ENCODE measurements around the gene HNRNPH3.
"Not testable (repeated sequence)": the region's sequence is repeated elsewhere in the genome, so short reads cannot be mapped to it uniquely, and the experiment has no call there.

The HNRNPH3 gene, protein sequence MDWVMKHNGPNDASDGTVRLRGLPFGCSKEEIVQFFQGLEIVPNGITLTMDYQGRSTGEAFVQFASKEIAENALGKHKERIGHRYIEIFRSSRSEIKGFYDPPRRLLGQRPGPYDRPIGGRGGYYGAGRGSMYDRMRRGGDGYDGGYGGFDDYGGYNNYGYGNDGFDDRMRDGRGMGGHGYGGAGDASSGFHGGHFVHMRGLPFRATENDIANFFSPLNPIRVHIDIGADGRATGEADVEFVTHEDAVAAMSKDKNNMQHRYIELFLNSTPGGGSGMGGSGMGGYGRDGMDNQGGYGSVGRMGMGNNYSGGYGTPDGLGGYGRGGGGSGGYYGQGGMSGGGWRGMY

DNA sequence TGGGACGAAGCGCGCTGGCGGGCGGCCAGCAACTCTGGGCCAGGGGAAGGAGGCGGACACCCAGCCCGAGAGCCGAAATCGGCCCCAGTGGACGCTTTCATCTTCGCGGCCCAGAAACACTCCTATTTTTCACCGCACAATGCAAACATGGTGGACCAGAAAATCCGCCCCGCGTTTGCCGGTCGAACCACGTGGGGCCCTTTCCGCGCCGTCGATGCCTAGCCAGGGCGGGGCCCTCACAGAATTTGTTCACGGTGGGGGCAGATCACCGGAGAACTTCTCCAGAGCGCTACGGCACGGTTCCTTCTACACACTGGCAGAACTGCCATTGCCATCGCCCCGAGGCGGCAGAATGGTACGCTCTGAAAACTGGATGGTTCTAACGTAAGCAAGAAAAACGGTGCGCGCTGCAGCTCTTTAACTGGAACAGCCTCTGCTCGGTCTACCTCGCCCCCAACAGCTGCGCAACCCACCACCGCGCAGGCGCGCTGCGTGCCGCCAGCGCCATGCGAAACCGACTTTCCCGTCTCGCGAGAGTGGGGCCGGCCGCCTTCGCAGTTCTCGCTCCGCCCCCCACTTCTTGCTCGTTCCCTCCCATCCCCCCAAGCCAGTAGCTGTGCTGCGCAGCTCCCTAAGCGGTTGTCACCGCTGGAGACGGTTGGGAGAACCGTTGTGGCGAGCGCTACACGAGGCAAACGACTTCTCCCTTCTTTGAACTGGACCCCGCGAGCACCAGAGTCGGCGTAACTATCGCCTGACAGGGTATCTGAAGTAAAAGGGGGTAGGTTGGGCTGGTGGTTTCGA, at the start of gene HNRNPH3:
Gene HNRNPH3, plus strand, starts transcription at position 610 of the 804 bp plus-strand sequence. CDS start 5,158 bp downstream, outside the sequence.
- peak; percentile 93 to 96 for DNase-seq

DNA sequence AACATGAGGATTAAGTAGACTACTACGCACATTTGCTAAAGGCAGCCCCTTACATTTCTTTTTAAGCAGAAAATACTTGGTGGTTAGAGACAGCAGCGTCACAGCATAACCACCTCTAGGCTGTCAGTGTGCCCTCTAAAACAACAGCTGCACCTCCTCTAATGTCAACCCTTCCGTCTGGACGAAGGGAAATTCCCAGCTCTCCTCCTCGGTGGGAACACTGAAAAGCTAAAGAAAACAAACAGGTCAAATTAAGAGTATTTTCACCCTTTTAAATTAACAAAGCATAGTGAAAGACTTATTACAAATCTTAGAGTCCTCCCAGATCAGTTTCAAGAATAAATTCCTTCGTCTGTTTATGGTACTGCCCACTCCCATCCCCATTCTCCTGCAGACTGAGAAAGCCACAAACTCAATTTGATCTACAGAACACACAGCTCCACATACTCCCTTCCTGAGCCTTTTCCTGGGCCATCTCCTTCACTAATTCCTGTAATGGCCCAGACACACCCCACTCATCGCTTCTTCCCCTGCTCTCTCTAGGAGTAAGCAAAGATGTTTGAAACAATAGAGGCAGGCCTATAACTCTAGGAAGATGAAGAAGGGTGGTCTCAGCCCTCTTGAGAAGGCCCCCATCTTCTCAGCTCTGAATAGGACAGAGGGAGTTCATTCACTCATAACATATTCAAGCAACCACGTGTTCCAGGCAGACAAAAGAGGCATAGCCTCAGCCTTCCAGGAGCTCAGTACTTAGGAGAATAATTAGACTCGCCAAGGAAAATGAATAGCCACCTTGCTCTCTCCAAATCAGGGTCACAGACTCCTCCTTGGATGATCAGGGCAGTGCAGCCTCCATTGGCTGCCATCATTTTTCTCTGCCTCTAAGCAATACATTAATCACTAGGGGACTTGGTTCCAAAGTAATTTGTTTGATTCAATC, 47.5 kb upstream of the HNRNPH3 start:
- DNase-seq, result no peak

DNA sequence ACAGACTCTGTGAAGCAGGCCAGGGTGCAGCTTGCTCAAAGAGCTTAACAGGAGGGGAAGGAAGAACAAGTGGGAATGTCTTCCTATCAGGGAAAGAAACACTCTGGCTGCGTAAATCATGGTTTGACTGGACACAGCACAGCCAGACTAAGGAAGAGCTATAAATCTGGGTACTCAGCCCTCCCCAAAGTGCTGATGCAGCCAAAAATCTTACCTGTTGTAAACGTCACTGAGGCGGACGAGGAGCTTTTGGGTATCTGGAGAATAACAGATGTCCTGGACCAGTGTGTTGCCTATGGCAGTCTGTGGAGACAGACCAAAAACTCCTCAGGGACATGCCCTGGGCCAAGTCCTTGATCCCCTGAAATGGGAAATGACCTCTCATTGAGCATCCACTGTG, 43.1 kb upstream of the HNRNPH3 start:
- DNase-seq, result no peak

DNA sequence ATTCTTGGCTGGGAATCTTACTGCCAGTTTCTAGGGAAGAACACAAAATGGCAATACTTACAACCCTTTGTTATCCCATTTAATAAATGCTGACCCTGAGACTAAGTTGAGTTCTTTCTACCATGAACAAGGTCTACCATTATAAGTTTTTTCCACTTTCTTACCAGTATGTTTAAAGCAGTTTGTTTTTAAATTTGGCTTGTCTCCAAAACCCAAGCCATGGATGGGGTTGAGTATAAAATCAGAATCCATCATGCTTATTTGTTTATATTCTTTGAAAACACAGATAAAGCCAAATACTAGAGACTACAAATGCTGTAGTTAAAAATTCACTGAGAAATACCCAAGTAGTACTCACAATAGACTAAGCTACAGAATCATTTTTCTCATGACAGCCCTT, 41.1 kb upstream of the HNRNPH3 start:
- DNase-seq, result no peak

DNA sequence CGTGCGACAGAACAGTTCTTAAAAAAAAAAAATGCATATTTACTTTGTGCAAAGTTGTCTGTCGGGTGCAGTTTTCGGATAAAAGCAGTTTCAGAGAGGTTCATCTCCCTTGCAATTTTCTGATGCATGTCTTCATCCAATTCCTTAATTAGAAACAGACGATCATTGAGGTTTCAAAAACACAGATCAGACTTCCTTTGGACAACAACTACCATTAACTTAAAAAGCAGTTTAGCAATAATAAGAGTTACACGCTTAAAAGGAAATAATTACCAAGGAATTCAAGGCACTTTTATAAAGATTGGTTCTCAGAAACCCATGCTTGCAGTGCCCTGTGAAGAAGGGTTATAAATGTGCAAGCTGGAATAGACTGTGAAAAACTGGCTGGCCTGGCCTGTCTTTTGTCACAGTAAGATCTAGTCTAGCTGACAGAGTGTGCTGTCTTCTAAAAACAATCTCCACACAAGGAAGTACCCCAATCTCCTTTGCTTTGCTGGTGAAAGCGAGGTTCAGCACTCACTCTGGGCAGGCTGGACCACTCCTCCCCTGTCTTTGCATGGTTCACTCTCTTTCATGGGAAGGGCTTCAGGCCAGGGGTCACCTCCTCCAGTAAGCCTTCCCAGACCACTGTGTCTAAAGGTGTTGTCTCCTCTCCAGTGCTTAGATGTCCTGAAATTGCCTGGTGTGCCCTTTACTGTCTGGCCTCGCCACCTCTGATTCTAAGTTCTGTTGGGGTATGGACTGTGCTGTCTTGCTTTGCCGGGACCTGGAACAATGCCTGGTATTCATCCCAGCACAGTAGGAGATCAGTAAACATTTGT, 34.8 kb upstream of the HNRNPH3 start:
- no peak for DNase-seq

DNA sequence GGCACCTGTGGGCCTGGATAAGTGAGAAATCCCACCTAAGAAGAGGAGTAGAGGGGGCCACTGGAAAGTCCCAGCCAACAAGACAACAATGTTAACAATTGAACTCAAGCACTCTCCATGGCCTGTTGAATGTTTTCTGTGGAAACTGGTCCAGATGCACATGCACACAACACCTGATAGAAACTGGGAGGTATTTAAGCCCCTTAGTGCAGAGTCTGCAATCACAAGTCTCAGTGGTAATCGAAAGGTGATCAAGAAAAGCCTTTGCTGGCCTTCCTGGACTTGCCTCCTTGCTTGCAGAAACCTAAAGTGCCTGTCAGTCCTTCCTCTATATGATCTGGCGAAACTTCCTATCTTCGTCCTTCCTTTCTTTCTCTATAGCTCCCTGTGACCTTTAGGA, 30.6 kb upstream of the HNRNPH3 start:
- DNase-seq, result no peak

DNA sequence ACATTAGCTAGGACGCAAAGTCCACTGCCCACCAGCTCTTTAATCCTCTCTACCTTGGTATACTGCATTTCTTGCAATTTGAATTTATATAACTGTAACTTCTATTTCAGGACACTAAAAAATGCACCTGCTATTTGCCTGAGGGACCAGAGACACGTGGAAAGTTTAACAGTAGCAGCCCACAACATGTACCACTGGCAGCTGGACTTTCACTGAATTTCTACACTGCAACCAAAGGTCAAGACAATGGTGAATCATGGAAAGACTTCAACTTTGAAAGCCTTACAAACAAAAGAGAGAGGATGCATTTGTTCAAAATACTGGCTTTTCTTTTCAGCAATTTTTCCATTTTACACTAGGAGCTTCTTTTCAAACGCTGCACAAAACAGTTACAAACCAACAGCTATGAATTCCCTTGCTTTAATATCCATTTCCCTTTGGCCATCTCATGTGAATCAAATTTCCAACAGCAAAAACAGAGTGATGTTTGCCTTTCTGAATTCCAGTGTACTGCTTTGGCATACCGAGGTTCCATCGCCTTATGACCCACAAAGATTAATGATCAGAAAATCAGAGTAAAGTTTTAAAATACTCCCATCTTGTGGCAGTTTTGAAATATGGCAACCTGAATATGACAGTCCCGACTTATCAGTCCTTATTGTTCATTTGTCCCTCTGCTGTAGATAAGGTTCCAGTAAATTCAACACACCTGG, 29.9 kb upstream of the HNRNPH3 start:
- DNase-seq, result peak; percentile 36 to 48

DNA sequence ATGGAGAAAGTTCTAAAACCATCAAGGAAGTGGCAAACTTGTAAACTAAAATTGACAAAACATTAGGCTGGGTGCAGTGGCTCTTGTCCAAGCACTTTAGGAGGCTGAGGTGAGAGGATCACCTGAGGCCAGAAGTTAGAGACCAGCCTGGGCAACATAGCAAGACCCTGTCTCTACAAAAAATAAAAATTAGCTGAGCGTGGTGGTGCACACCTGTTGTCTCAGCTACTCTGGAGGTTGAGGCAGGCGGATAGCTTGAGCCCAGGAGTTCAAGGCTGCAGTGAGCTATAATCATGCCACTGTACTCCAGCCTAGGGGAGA, 29.4 kb upstream of the HNRNPH3 start:
- no peak for DNase-seq

DNA sequence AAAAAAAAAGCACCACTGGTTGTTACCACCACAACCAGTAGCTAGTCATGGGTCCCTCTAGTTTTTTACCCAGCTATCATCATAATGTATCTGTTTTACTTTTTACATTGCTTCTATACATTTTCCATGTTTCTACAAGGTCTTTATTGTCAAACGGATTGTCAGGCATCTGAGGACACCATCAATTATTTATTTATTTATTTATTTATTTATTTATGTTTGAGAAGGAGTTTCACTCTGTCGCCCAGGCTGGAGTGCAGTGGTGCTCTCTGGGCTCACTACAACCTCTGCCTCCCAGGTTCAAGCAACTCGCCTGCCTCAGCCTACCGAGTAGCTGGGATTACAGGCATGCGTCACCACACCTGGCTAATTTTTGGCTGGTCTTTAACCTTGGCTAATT, 29.0 kb upstream of the HNRNPH3 start:
- no peak for DNase-seq

DNA sequence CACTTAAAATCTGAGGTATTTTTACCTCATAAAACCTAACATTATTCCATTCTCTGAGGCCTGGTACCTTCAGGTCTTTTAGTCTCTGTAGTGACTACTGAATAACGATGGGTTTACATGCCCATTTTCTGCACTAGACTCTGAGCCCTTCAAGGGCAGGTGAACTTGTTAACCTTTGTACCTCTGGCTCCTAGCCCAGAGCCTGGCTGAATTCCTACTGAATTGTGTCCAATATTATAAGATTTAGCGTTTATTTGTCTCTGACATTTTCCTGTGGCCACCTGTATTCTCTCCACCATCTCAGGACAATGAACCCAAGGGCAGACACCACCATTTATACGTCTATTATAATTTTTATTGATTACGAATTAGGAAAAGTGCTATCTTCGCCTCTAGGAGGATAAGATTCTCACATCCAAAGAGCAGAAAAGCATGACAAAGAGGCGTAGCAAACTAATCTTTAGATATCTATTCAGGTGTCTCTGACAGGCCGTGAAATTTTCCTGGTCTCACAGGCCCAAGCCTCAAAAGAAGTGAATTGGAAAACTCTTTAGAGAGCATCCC, 27.9 kb upstream of the HNRNPH3 start:
- DNase-seq, result no peak

DNA sequence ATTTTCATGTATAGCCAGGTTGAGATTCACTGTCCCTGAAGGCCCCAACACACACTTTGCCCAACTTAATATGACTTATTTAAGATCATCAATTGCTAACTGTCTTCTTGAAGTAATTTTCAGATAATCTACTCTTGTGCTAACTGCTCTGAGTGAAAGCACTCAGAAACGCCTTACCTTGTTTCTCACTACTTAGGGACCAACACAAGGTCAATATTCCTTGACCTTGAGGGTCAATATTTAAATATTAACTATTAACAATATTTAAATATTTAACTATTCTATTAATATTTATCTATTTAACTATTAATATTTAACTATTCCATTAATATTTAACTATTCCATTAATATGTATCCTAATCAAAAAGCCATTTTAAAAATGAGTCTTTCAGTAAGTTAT, 26.0 kb upstream of the HNRNPH3 start:
- no peak for DNase-seq

DNA sequence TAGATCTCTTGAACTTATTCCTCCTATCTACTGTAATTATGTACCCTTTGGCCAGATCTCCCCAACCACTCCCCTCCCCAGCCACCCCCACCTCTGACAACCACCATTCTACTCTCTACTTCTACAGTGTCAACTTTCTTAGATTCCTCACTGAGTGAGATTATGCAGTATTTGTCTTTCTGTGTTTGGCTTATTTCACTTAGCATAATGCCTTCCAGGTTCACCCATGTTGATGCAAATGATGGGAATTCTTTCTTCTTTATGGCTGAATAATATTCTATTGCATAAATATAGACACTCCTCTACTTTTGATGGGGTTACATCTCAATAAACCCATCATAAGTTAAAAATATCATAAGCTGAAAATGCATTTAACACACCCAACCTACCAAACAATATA, 21.3 kb upstream of the HNRNPH3 start:
- DNase-seq, result no peak

DNA sequence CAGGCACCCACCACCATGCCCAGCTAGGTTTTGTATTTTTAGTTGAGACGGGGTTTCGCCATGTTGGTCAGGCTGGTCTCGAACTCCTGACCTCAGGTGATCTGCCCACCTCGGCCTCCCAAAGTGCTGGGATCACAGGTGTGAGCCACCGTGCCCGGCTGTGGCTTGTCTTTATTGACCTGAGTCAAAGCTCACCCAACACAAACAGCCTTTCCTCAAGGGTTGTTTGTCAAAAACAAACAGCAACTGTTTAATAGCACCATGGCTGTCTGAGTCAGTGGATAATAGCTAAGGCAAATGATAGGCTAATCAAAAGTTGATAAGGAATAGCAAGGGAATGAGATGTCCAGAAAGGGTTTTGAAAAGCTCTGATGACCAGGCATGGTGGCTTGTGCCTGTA, 16.9 kb upstream of the HNRNPH3 start:
- not testable (repeated sequence) for DNase-seq

DNA sequence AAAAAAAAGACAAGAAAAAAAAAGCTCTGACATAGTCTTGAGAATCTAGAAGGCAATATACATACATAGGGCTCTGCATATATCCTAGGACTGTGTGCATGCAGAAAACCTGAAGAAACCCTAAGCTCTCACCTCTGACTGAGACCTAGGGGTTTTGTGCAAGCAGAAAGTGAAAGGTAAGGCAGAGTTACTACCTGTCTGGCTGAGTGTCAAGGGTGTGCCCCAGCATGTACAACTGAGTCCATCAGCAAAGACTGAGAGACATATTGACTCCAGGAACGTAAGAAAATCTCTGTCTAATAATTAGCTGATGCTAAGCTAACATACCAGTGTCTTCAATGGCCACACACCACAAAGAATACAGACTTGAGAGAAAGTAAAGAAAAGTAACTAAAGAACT, 16.3 kb upstream of the HNRNPH3 start:
- DNase-seq, result no peak

DNA sequence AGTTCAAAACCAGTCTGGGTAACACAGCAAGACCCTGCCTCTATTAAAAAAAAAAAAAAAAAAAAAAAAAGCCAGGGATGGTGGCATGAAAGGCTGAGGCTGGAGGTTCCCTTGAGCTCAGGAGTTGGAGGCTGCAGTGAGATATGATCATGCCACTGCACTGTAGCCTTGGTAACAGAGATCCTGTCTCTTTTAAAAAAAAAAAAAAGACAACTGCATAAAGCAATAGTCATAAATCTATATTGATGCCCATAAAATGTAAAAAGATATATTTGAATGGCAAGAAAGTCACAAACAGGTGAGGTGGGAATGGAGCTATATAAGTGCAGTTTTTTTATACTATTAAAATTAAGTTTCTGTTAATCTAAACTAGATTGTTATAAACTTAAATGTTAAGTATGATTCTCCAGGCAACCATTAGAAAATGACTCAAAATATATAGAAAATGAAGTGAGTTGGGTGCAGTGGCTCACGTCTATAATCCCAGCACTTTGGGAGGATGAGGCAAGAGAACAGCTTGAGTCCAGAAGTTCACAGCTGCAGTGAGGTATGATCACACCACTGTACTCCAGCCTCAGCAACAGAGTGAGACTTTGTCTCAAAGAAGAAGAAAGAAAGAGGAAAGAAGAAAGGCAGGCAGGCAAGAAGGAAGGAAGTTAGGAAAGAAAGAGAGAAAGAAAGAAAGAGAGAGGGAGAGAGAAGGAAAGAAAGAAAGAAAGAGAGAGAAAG, 13.4 kb upstream of the HNRNPH3 start:
- DNase-seq, result no peak

DNA sequence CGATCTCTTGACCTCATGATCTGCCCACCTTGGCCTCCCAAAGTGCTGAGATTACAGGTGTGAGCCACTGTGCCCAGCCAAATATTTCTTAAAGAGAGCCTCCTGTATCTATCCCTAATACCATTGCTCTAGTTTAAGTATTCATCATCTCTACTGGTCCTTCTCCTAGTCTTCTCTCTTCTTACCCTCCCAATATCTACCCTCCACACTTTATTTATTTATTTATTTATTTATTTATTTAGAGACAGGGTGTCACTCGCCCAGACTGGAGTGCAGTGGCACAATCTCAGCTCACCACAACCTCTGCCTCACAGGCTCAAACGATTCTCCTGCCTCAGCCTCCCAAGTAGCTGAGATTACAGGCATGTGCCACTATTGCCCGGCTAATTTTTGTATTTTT, 7.5 kb upstream of the HNRNPH3 start:
- not testable (repeated sequence) for DNase-seq

DNA sequence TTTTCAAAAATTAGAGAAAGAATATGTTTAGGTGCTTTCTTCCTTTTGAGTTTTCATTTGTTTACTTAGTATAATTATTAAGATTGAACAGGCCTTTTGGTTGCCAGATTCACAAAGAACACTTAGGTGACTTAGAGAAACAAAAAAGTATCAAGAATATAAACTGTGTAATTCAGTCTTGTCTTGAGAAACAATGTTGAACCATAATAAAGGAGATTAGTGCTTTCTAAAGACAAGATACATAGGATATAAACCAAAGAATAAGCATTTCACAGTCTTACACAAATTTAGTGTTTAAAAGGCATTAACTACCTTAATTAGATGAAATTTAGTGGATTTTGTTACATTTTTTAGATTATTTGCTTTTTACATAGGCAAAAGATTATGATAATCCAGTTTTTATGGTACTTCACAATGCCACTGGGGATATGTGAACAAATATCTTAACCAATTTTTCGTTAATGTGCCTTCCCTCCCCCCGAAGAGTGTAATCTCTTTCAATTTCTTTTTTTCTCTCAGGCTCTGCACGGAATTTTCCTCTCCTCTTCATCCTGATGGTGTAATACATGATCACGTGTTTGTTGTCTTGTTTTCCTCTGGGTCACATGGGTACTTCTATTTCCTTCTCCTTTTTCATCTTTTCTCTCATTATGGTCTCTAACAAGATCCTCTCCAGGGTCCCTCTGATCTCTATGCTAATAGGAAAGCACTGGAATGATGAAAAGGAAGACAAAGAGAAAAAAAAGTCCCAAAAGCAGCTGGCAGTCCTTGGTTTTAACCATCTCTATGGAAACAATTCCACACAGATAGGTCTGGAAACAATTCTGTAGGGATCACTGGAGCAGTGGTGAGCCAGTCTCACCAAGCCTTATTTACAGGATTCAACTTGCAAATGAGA, 3.7 kb upstream of the HNRNPH3 start:
- DNase-seq, result peak; percentile 91

DNA sequence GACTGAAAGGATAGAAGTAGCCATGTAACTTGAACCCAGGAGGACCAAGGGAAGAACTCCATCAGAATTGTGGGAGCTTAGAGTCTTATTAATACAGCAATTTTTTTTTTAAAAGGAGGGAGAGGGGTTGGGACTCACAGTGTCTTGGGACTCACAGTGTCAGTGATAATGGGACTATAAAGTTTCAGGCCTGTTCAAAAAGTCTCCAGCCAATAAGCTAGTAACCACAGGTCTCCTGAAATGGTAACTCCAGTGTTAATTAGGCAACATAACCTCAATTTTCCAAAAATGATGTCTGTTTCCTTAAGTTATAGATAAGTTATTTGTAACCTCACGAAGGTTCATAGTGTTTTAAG, 2.4 kb upstream of the HNRNPH3 start:
- no peak for DNase-seq

DNA sequence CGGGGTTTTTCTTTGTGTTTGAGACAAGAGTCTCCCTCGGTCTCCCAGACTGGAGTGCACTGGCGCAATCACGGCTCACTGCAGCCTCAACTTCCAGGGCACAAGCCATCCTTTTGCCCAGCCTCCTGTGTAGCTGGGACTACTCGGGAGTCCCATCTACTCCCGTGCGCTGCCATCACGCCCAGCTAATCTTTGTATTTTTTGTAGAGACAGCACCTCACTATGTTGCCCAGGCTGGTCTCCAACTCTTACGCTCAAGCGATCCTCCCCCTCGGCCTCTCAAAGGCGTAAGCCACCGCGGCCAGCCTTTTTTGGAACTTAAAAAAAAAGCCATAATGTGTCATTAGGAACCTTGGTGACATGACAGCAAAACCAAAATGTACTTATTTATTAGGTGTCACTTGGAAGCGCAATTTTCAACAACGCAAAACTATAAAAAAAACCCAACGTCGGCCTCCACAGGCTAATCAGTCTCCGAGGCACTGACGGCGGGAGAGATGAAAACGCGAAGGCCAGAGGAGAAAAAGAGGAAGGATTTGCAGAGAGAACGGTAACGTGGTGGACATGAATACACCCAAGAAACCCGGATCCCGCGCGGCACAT, 911 bp upstream of the HNRNPH3 start:
- peak in 1 of 2 experiments; percentile 71 for DNase-seq
